DMS53 treated with DMSO at 0.1 percent for 48 hours (cell line): ENCODE results near the gene PATE2.

ENCODE experiments used
- DNase-seq: peaks from one replicate; lab custom pipeline; 2025; ENCODE audit not compliant: unreplicated experiment; lab: John Stamatoyannopoulos, UW

Gene PATE2

GRCh38 chr11:125778728-125779127, at the start of gene PATE2:
PATE2 (minus strand) TSS chr11:125778828; CDS start chr11:125778773, 55 bp downstream.
- no peak for DNase-seq

GRCh38 chr11:125807909-125808308, 29.3 kb upstream of the PATE2 start:
- no peak for DNase-seq

- no peak for DNase-seq
These were observed 23.8 kb upstream of the PATE2 start for GRCh38 chr11:125802387-125802786.

- DNase-seq = no peak
These were observed 21.2 kb upstream of the PATE2 start for GRCh38 chr11:125799808-125800207.

- DNase-seq = no peak
These were observed 19.0 kb upstream of the PATE2 start for GRCh38 chr11:125797641-125798040.

- no peak for DNase-seq
These were observed 12.2 kb upstream of the PATE2 start for GRCh38 chr11:125790825-125791224.

- DNase-seq = no peak
These were observed 9.2 kb upstream of the PATE2 start, which contains the start of gene PATE3 for GRCh38 chr11:125787827-125788226. PATE3 (plus strand) TSS chr11:125788127; CDS start chr11:125788152, 25 bp downstream.

- no peak for DNase-seq
These were observed 6.0 kb upstream of the PATE2 start for GRCh38 chr11:125784678-125785077.

- DNase-seq = no peak
These were observed 1.3 kb downstream of the PATE2 start for GRCh38 chr11:125777309-125777708.

GRCh38 chr11:125773516-125773915, 5.1 kb downstream of the PATE2 start:
- no peak for DNase-seq

GRCh38 chr11:125772834-125773505, 5.7 kb downstream of the PATE2 start:
- no peak for DNase-seq

- DNase-seq = no peak
These were observed 8.0 kb downstream of the PATE2 start for GRCh38 chr11:125770583-125770982.

- no peak for DNase-seq
These were observed 10.1 kb downstream of the PATE2 start for GRCh38 chr11:125768336-125769046.

- DNase-seq = no peak
These were observed 12.4 kb downstream of the PATE2 start for GRCh38 chr11:125766251-125766650.

- no peak for DNase-seq
These were observed 15.1 kb downstream of the PATE2 start for GRCh38 chr11:125763483-125763882.

GRCh38 chr11:125762445-125762844, 16.2 kb downstream of the PATE2 start:
- DNase-seq = no peak

GRCh38 chr11:125756050-125756449, 22.6 kb downstream of the PATE2 start:
- no peak for DNase-seq

- no peak for DNase-seq
These were observed 28.0 kb downstream of the PATE2 start for GRCh38 chr11:125750629-125751028.

- DNase-seq = no peak
These were observed 32.6 kb downstream of the PATE2 start, which contains the start of gene PATE1 for GRCh38 chr11:125745979-125746378. PATE1 (plus strand) TSS chr11:125746279; CDS start chr11:125746305, 26 bp downstream.

GRCh38 chr11:125743681-125744080, 34.9 kb downstream of the PATE2 start:
- DNase-seq = no peak

GRCh38 chr11:125740617-125741016, 38.0 kb downstream of the PATE2 start:
- no peak for DNase-seq

GRCh38 chr11:125728969-125729368, 49.7 kb downstream of the PATE2 start:
- no peak for DNase-seq
